Smooth muscle cell (in vitro differentiated cells): ENCODE data around the gene EVI5L. TPM values are rescaled to one million over a fixed set of nuclear protein-coding genes. Genes with fewer than 3 reads are reported as not detected.

Source experiments
- DNase-seq: peaks from one replicate; lab custom pipeline; 2025; ENCODE audit not compliant: unreplicated experiment; lab: John Stamatoyannopoulos, UW
- H2AFZ ChIP-seq: fragments of 200-600 bp; sonication (generic); 2 replicates; pipeline ENCODE4 v1.6.0; 2016; ENCODE audit warnings: antibody characterized with exemption, low read depth, mild to moderate bottlenecking
- H3F3A ChIP-seq: fragments of 200-600 bp; sonication (generic); 2 replicates; pipeline ENCODE4 v1.6.0; 2017; ENCODE audit warnings: antibody characterized with exemption, low read depth
- H3K27ac ChIP-seq: fragments of 200-600 bp; sonication (generic); 2 replicates; pipeline ENCODE4 v1.5.1; 2016; ENCODE audit warnings: low read depth, mild to moderate bottlenecking
- H3K27me3 ChIP-seq: fragments of 200-600 bp; sonication (generic); 2 replicates; pipeline ENCODE4 v1.6.1; 2016; ENCODE audit warnings: low read depth, mild to moderate bottlenecking
- H3K36me3 ChIP-seq: fragments of 200-600 bp; sonication (generic); 2 replicates; pipeline ENCODE4 v1.5.1; 2016; ENCODE audit warnings: low read depth
- H3K4me1 ChIP-seq: fragments of 200-600 bp; sonication (generic); 2 replicates; pipeline ENCODE4 v1.5.1; 2016; ENCODE audit warnings: low read depth
- H3K4me2 ChIP-seq: fragments of 200-600 bp; sonication (generic); 2 replicates; pipeline ENCODE4 v1.6.0; 2016; ENCODE audit warnings: mild to moderate bottlenecking
- H3K4me3 ChIP-seq: fragments of 200-600 bp; sonication (generic); 2 replicates; pipeline ENCODE4 v1.5.1; 2016; ENCODE audit warnings: mild to moderate bottlenecking
- H3K79me2 ChIP-seq: fragments of 200-600 bp; sonication (generic); 2 replicates; pipeline ENCODE4 v1.6.0; 2016; ENCODE audit warnings: low read depth, mild to moderate bottlenecking
- H3K9ac ChIP-seq: fragments of 200-600 bp; sonication (generic); 2 replicates; pipeline ENCODE4 v1.6.0; 2016; ENCODE audit warnings: low read depth
- H3K9me3 ChIP-seq: fragments of 200-600 bp; sonication (generic); replicated peaks from 2 replicates; pipeline ENCODE4 v1.5.1; 2016; ENCODE audit warnings: low read depth
- H4K20me1 ChIP-seq: fragments of 200-600 bp; sonication (generic); 2 replicates; pipeline ENCODE4 v1.6.0; 2016; ENCODE audit warnings: low read depth
- CTCF ChIP-seq: fragments of 200-600 bp; sonication (generic); IDR thresholded peaks from 2 replicates; pipeline ENCODE4 v1.5.1; 2017; ENCODE audit warnings: borderline replicate concordance, mild to moderate bottlenecking, antibody characterized with exemption; ENCODE audit not compliant: insufficient read depth, poor library complexity, severe bottlenecking
- WGBS: methylation state at CpG from one replicate; pipeline ENCODE4 v1.1.7; 2016; ENCODE audit warnings: low lambda C conversion rate; 5-methylcytosine and 5-hydroxymethylcytosine counted together
- polyA plus RNA-seq: library from polyadenylated mRNA; unstranded; fragments of >200 nt; fragmentation: Nextera tagmentation; extraction: Ambion mirVana; gene quantifications from 2 replicates; pipeline ENCODE4 v1.2.1, GENCODE V29; 2016
- total RNA-seq: library from RNA; depleted of rRNA; stranded (reverse); fragments of >200 nt; gene quantifications from 2 replicates; pipeline ENCODE4 v1.2.3, GENCODE V29; 2014

The EVI5L gene
- total and polyA plus RNA-seq, 2 experiments from 2014 or later = 8.8 to 21.2 TPM

- no peak overlapping the region for H3K4me3 ChIP-seq
- H3K9me3 ChIP-seq = no peaks in the 10 kb centered on the region
- H4K20me1 ChIP-seq = no peaks in the 10 kb centered on the region
- H2AFZ ChIP-seq = no peak overlapping the region
- no peaks in the 10 kb centered on the region for H3F3A ChIP-seq
- H3K9ac ChIP-seq = no peak overlapping the region
- H3K36me3 ChIP-seq = no peaks in the 10 kb centered on the region
- no peak overlapping the region for H3K4me2 ChIP-seq
- TF ChIP-seq CTCF = no peak
- no peak overlapping the region for H3K27ac ChIP-seq
- no peak for DNase-seq
- H3K4me1 ChIP-seq = peaks cover 5% of the 10 kb centered on the region
- no peaks in the 10 kb centered on the region for H3K27me3 ChIP-seq
- WGBS = 78% methylated on average over 17 of the region's 17 CpGs
- no peaks in the 10 kb centered on the region for H3K79me2 ChIP-seq
Measured at GRCh38 chr19:7801020-7801570, 28.9 kb upstream of the EVI5L start.

- Histone ChIP-seq H3K79me2 (no peaks in the 10 kb centered on the region), H3K4me3 (no peak overlapping the region), H3K4me1 (no peaks in the 10 kb centered on the region), H2AFZ (no peak overlapping the region), H3F3A (no peaks in the 10 kb centered on the region), H3K27me3 (no peaks in the 10 kb centered on the region), H4K20me1 (no peaks in the 10 kb centered on the region), H3K4me2 (no peak overlapping the region), H3K9ac (no peak overlapping the region), H3K27ac (no peak overlapping the region), H3K36me3 (no peaks in the 10 kb centered on the region), H3K9me3 (no peaks in the 10 kb centered on the region)
- WGBS = 78% methylated on average over 3 of the region's 3 CpGs
- no peak for TF ChIP-seq CTCF
- DNase-seq = no peak
Measured at GRCh38 chr19:7806234-7806633, 23.8 kb upstream of the EVI5L start.

GRCh38 chr19:7806876-7807275 lies 23.1 kb upstream of the EVI5L start:
- no peak for DNase-seq
- no peaks in the 10 kb centered on the region for H3K4me1 ChIP-seq
- no peak overlapping the region for H3K9ac ChIP-seq
- H3K4me2 ChIP-seq = no peak overlapping the region
- H2AFZ ChIP-seq = no peak overlapping the region
- H3K9me3 ChIP-seq = no peaks in the 10 kb centered on the region
- no peaks in the 10 kb centered on the region for H3K27me3 ChIP-seq
- no peaks in the 10 kb centered on the region for H4K20me1 ChIP-seq
- TF ChIP-seq CTCF = no peak
- no peak overlapping the region for H3K27ac ChIP-seq
- no peaks in the 10 kb centered on the region for H3K79me2 ChIP-seq
- H3K4me3 ChIP-seq = no peak overlapping the region
- no peaks in the 10 kb centered on the region for H3K36me3 ChIP-seq
- 78% methylated on average over 9 of the region's 9 CpGs for WGBS
- no peaks in the 10 kb centered on the region for H3F3A ChIP-seq

- Histone ChIP-seq H3K27ac (no peak overlapping the region), H2AFZ (no peak overlapping the region), H3K4me3 (no peak overlapping the region), H3K36me3 (no peaks in the 10 kb centered on the region), H3K4me2 (no peak overlapping the region), H3K27me3 (no peaks in the 10 kb centered on the region), H3K9me3 (no peaks in the 10 kb centered on the region), H4K20me1 (no peaks in the 10 kb centered on the region), H3F3A (no peaks in the 10 kb centered on the region), H3K79me2 (no peaks in the 10 kb centered on the region), H3K9ac (no peak overlapping the region), H3K4me1 (no peaks in the 10 kb centered on the region)
- WGBS = 64% methylated on average over 5 of the region's 5 CpGs
- no peak for TF ChIP-seq CTCF
- DNase-seq = no peak
Measured at GRCh38 chr19:7808108-7808507, 21.9 kb upstream of the EVI5L start.
